Lower leg skin (tissue), 4 donors: ENCODE results near the gene DNAJC21. TPM values are rescaled to one million over a fixed set of nuclear protein-coding genes. Genes with fewer than 3 reads are reported as not detected.
A peak's percentile ranks its signal among the peaks of the same experiment; 100 is the strongest.

Experiments used
- DNase-seq, 2 donors: peaks; one replicate each; pipeline ENCODE4 v3.0.0-alpha.2; 2019; ENCODE audit warnings: low spot score in 2 of 2
- H3K4me3 ChIP-seq: fragments of 200-600 bp; sonication (generic); 2 replicates; pipeline ENCODE4 v1.5.1; 2017; ENCODE audit warnings: mild to moderate bottlenecking, low read depth; ENCODE audit not compliant: poor library complexity, severe bottlenecking
- CTCF ChIP-seq, 3 donors: fragments of 450-650 bp; IDR thresholded peaks; one replicate each; pipeline ENCODE4 v1.5.1; 2016; ENCODE audit warnings: antibody characterized with exemption in 3 of 3, mild to moderate bottlenecking in 3 of 3, moderate library complexity in 2 of 3
- POLR2A ChIP-seq, 2 donors: fragments of 450-650 bp; IDR thresholded peaks; one replicate each; pipeline ENCODE4 v1.6.1; 2016 to 2017; ENCODE audit warnings: antibody characterized with exemption in 2 of 2, mild to moderate bottlenecking in 1 of 2, moderate library complexity in 1 of 2
- WGBS, 2 donors: methylation state at CpG; one replicate each; pipeline ENCODE4 v1.1.5; 2018; 5-methylcytosine and 5-hydroxymethylcytosine counted together
- intact Hi-C: fragments of 100-400 bp; cut with DNase I; formaldehyde crosslinking; loops from one replicate; pipeline ENCODE4 v1.15.0; 2023; ENCODE audit warnings: low total_unique reads
- total RNA-seq, 4 donors: library from RNA; depleted of rRNA; stranded (reverse); fragments of >200 nt; gene quantifications; one replicate each; pipeline ENCODE4 v1.1.0, GENCODE V29; 2016

Gene DNAJC21
- total RNA-seq, 4 donors from 2014 or later: 18.3 to 41.6 (median 31.8) TPM

GRCh38 chr5:34892414-34892813 lies 36.9 kb upstream of the DNAJC21 start:
- no peak for DNase-seq
- H3K4me3 ChIP-seq: no peak overlapping the region
- intact Hi-C loops: no loop called here
- no peak for TF ChIP-seq CTCF (IDR thresholded peaks at IDR 0.05)
- no peak for TF ChIP-seq POLR2A (IDR thresholded peaks at IDR 0.05)
- 83 to 88% methylated on average over 6 of the region's 6 CpGs for WGBS, 2 donors

- no peak for DNase-seq
- WGBS, 2 donors: 86 to 95% methylated on average over 1 of the region's 1 CpG
- intact Hi-C loops: loop anchor here (5.0 kb wide), 2 partner anchors 377 to 407 kb away; no protein-coding TSS in a partner anchor
- H3K4me3 ChIP-seq: no peak overlapping the region
- no peak for TF ChIP-seq POLR2A (IDR thresholded peaks at IDR 0.05)
- no peak for TF ChIP-seq CTCF (IDR thresholded peaks at IDR 0.05)
Measured at GRCh38 chr5:34894716-34895115, 34.6 kb upstream of the DNAJC21 start.

GRCh38 chr5:34895641-34896419 lies 33.5 kb upstream of the DNAJC21 start:
- no peak overlapping the region for H3K4me3 ChIP-seq
- TF ChIP-seq POLR2A (IDR thresholded peaks at IDR 0.05): no peak
- TF ChIP-seq CTCF (IDR thresholded peaks at IDR 0.05): no peak
- no peak for DNase-seq
- intact Hi-C loops: loop anchor here (5.0 kb wide), 2 partner anchors 379 to 409 kb away; no protein-coding TSS in a partner anchor
- WGBS, 2 donors: 75 to 86% methylated on average over 2 of the region's 2 CpGs

- no peak for TF ChIP-seq POLR2A (IDR thresholded peaks at IDR 0.05)
- TF ChIP-seq CTCF (IDR thresholded peaks at IDR 0.05): no peak
- no peak for DNase-seq
- H3K4me3 ChIP-seq: no peak overlapping the region
- intact Hi-C loops: loop anchor here (5.0 kb wide), 2 partner anchors 380 to 410 kb away; no protein-coding TSS in a partner anchor
Measured at GRCh38 chr5:34897646-34898045, 31.7 kb upstream of the DNAJC21 start.

GRCh38 chr5:34898258-34898895 lies 31.0 kb upstream of the DNAJC21 start:
- WGBS, 2 donors: 1 to 2% methylated on average over 3 of the region's 3 CpGs
- no peak overlapping the region for H3K4me3 ChIP-seq
- intact Hi-C loops: loop anchor here (5.0 kb wide), 2 partner anchors 381 to 411 kb away; no protein-coding TSS in a partner anchor
- DNase-seq: peak in 1 of 2 donors; percentile 52
- TF ChIP-seq POLR2A (IDR thresholded peaks at IDR 0.05) (no peak), CTCF (IDR thresholded peaks at IDR 0.05) (peak in 1 of 3 donors; percentile 73)
